K562 (cell line): ENCODE results near the gene FMOD. TPM values are rescaled to one million over a fixed set of nuclear protein-coding genes. Genes with fewer than 3 reads are reported as not detected.
A peak's percentile ranks its signal among the peaks of the same experiment; 100 is the strongest.

Experiments used
- ATF1 ChIP-seq, 2 experiments: fragments of 450-650 bp in 1 of 2; IDR thresholded peaks; 2 replicates each; pipeline ENCODE4 v1.6.1; 2016; ENCODE audit warnings: missing compliant biosample characterization in 1 of 2, missing genetic modification characterization in 1 of 2
- ELF4 ChIP-seq: fragments of 450-650 bp; formaldehyde crosslinking; IDR thresholded peaks from 2 replicates; pipeline ENCODE4 v1.4.0; 2022; ENCODE audit warnings: missing genetic modification characterization
- GTF2A2 ChIP-seq: IDR thresholded peaks from 2 replicates; pipeline ENCODE4 v1.6.1; 2016; ENCODE audit warnings: mild to moderate bottlenecking, missing genetic modification characterization, missing compliant biosample characterization
- HDAC2 ChIP-seq: fragments of 450-650 bp; IDR thresholded peaks from 2 replicates; pipeline ENCODE4 v1.6.1; 2016; ENCODE audit warnings: mild to moderate bottlenecking
- HOXB6 ChIP-seq: fragments of 250-450 bp; sonication (Bioruptor Pico); IDR thresholded peaks from 2 replicates; pipeline ENCODE4 v1.5.1; 2022; ENCODE audit warnings: mild to moderate bottlenecking, borderline replicate concordance
- JUND ChIP-seq, 2 experiments: IDR thresholded peaks; 2 replicates in 1 of 2; 3 replicates in 1 of 2; pipeline ENCODE4 v1.6.1; 2011; ENCODE audit warnings: borderline replicate concordance in 2 of 2, low read depth in 2 of 2, low read length in 2 of 2, improper control_type of control experiment in 1 of 2, missing biosample characterization in 1 of 2, missing genetic modification characterization in 1 of 2, missing genetic modification reagents in 1 of 2
- KDM4B ChIP-seq, 2 experiments: fragments of 450-650 bp in 1 of 2; sonication (generic) in 1 of 2; IDR thresholded peaks; 2 replicates each; pipeline ENCODE4 v1.6.1; 2016 to 2017; ENCODE audit warnings: borderline replicate concordance in 2 of 2, antibody characterized with exemption in 1 of 2, low read depth in 1 of 2, mild to moderate bottlenecking in 1 of 2
- KDM5B ChIP-seq: fragments of 200-600 bp; sonication (generic); IDR thresholded peaks from 2 replicates; pipeline ENCODE4 v1.6.1; 2012; ENCODE audit warnings: low read depth, mild to moderate bottlenecking, moderate library complexity, low read length, control low read depth, inconsistent platforms; ENCODE audit not compliant: insufficient replicate concordance
- L3MBTL2 ChIP-seq: fragments of 450-650 bp; IDR thresholded peaks from 2 replicates; pipeline ENCODE4 v1.6.1; 2016; ENCODE audit warnings: mild to moderate bottlenecking, moderate library complexity
- NFATC3 ChIP-seq: fragments of 450-650 bp; IDR thresholded peaks from 2 replicates; pipeline ENCODE4 v1.6.1; 2017; ENCODE audit warnings: mild to moderate bottlenecking
- NR3C1 ChIP-seq: sonication (generic); formaldehyde crosslinking; IDR thresholded peaks from 2 replicates; pipeline ENCODE4 v1.8.1; 2022; ENCODE audit warnings: missing genetic modification reagents
- NUFIP1 ChIP-seq: fragments of 450-650 bp; IDR thresholded peaks from 2 replicates; pipeline ENCODE4 v1.6.1; 2018; ENCODE audit not compliant: partially characterized antibody
- PHB ChIP-seq: fragments of 250-450 bp; sonication (Bioruptor Pico); IDR thresholded peaks from 2 replicates; pipeline ENCODE4 v1.5.0; 2021
- SMC3 ChIP-seq: conservative IDR thresholded peaks from 2 replicates; pipeline ENCODE4 v1.6.1; 2011; ENCODE audit warnings: low read depth, low read length, improper control_type of control experiment; ENCODE audit not compliant: insufficient read depth
- TRIM24 ChIP-seq, 2 experiments: fragments of 450-650 bp; IDR thresholded peaks; 2 replicates each; pipeline ENCODE4 v1.6.1; 2016
- ZC3H4 ChIP-seq: sonication (generic); formaldehyde crosslinking; IDR thresholded peaks from 2 replicates; pipeline ENCODE4 v1.9.0; 2021; ENCODE audit warnings: missing genetic modification reagents, borderline replicate concordance
- ZSCAN29 ChIP-seq: fragments of 450-650 bp; IDR thresholded peaks from 2 replicates; pipeline ENCODE4 v1.6.1; 2017
- polyA plus RNA-seq, 8 experiments: library from polyadenylated mRNA; depleted of rRNA in 4 of 8; stranded (reverse) in 5 of 8; unstranded in 3 of 8; fragments of >200 nt; fragmentation: Nextera tagmentation in 2 of 8; fragmentation: Illumina TruSeq in 1 of 8; extraction: Ambion mirVana in 2 of 8; extraction: Trizol in 1 of 8; gene quantifications; 2 replicates each; pipeline versions ENCODE4 v1.2.1 to v1.2.3, GENCODE V29; 2011 to 2014; ENCODE audit warnings: inconsistent platforms in 1 of 8, missing spikeins in 1 of 8
- total RNA-seq, 7 experiments: library from RNA; depleted of rRNA in 6 of 7; stranded (reverse); fragments of >200 nt in 6 of 7; fragmentation: Illumina TruSeq in 2 of 7; extraction: Trizol in 2 of 7; gene quantifications; 2 replicates each; pipeline versions ENCODE4 v1.2.1 to v1.2.3, GENCODE V29; 2011 to 2021; ENCODE audit warnings: low replicate concordance in 1 of 7
- TF ChIP-seq, protein P1 (sequence below): sonication (generic); formaldehyde crosslinking; IDR thresholded peaks from 2 replicates; pipeline ENCODE4 v1.8.0; 2022; ENCODE audit warnings: mild to moderate bottlenecking, missing genetic modification reagents
- TF ChIP-seq, protein P2 (sequence below): fragments of 250-450 bp; sonication (Bioruptor Pico); IDR thresholded peaks from 2 replicates; pipeline ENCODE4 v1.5.0; 2020; ENCODE audit warnings: mild to moderate bottlenecking, borderline replicate concordance

Gene FMOD
- total and polyA plus RNA-seq, 9 of the 15 experiments (the other 6 are each of a cell fraction or from before 2014, with no cell fraction given): 0.03 to 0.13 (median 0.03) TPM; not detected in 6

DNA sequence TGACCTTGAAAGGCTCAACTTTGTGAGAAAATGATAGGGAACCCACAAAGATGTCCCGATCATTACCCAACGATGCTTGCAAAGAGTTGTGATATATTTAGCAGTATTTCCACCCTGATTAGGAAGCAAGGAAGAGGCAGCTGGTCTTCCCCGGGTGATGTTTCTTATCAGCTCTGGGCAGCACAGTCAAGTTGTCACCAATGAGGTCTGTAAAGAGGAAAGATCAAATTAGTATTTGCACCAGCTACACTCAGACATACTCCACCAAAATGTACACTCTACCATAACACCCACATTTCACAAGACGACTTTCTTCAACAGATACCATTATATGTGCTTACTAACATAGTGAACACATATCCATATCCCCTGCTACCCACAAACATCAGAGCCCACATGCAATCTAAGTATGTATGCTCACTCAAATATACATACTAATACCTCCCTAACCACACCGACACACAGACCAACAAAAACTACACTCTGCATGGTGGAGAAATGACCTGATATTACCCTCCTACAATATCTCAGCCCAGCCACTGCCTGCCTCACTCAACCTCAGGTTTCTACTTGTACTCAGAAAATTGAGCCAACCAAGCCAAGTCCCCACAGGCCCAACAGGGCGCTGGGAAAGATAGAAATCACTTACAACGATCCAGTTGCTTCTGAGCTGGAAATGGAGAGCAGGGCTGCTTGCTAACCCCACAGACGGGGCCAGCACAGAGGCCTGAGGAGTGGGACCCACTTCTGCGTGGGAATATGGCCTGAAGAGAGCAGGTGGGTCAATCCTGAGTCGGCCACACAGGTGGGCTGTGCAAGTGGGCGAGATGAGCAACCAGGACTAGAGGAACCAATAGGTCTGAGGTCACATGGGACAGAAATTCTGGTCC lies 50.2 kb downstream of the FMOD start (continued):
- TF ChIP-seq NR3C1 (CRISPR knock-in tag) (no peak), GTF2A2 (tag) (no peak), ELF4 (no peak), JUND (IDR thresholded peaks at IDR 0.05; ENCODE audit: borderline replicate concordance, low read depth, low read length) (peak; percentile 64), JUND (tag; IDR thresholded peaks at IDR 0.05; ENCODE audit: borderline replicate concordance, low read depth, low read length) (peak; percentile 4; the same call in 1 of the 3 replicates), HDAC2 (peak; percentile 93), SMC3 (no peak), ATF1 (CRISPR knock-in tag; IDR thresholded peaks at IDR 0.05) (no peak), ATF1 (tag; IDR thresholded peaks at IDR 0.05) (peak; percentile 64), TRIM24 (IDR thresholded peaks at IDR 0.05) (peak; percentile 87 to 92), L3MBTL2 (peak; percentile 9), ZSCAN29 (no peak), PHB (CRISPR knock-in tag) (no peak), ZC3H4 (CRISPR knock-in tag) (peak; percentile 57; the same call in 1 of the 2 replicates), NFATC3 (0 out of 2 replicates have a peak, but pooled peaks have one; percentile 65), NUFIP1 (no peak), KDM4B (IDR thresholded peaks at IDR 0.05; ENCODE audit: borderline replicate concordance in 2 of 2, low read depth in 1 of 2) (no peak), HOXB6 (CRISPR knock-in tag) (no peak), KDM5B (peak; percentile 14)
- TF ChIP-seq, protein P1, sequence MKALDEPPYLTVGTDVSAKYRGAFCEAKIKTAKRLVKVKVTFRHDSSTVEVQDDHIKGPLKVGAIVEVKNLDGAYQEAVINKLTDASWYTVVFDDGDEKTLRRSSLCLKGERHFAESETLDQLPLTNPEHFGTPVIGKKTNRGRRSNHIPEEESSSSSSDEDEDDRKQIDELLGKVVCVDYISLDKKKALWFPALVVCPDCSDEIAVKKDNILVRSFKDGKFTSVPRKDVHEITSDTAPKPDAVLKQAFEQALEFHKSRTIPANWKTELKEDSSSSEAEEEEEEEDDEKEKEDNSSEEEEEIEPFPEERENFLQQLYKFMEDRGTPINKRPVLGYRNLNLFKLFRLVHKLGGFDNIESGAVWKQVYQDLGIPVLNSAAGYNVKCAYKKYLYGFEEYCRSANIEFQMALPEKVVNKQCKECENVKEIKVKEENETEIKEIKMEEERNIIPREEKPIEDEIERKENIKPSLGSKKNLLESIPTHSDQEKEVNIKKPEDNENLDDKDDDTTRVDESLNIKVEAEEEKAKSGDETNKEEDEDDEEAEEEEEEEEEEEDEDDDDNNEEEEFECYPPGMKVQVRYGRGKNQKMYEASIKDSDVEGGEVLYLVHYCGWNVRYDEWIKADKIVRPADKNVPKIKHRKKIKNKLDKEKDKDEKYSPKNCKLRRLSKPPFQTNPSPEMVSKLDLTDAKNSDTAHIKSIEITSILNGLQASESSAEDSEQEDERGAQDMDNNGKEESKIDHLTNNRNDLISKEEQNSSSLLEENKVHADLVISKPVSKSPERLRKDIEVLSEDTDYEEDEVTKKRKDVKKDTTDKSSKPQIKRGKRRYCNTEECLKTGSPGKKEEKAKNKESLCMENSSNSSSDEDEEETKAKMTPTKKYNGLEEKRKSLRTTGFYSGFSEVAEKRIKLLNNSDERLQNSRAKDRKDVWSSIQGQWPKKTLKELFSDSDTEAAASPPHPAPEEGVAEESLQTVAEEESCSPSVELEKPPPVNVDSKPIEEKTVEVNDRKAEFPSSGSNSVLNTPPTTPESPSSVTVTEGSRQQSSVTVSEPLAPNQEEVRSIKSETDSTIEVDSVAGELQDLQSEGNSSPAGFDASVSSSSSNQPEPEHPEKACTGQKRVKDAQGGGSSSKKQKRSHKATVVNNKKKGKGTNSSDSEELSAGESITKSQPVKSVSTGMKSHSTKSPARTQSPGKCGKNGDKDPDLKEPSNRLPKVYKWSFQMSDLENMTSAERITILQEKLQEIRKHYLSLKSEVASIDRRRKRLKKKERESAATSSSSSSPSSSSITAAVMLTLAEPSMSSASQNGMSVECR (CRISPR knock-in tag): no peak
- TF ChIP-seq, protein P2, sequence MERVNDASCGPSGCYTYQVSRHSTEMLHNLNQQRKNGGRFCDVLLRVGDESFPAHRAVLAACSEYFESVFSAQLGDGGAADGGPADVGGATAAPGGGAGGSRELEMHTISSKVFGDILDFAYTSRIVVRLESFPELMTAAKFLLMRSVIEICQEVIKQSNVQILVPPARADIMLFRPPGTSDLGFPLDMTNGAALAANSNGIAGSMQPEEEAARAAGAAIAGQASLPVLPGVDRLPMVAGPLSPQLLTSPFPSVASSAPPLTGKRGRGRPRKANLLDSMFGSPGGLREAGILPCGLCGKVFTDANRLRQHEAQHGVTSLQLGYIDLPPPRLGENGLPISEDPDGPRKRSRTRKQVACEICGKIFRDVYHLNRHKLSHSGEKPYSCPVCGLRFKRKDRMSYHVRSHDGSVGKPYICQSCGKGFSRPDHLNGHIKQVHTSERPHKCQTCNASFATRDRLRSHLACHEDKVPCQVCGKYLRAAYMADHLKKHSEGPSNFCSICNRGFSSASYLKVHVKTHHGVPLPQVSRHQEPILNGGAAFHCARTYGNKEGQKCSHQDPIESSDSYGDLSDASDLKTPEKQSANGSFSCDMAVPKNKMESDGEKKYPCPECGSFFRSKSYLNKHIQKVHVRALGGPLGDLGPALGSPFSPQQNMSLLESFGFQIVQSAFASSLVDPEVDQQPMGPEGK: no peak
